Endothelial cell of umbilical vein (primary cell): Measurements from ENCODE around the gene TNFRSF4. TPM values are rescaled to one million over a fixed set of nuclear protein-coding genes. Genes with fewer than 3 reads are reported as not detected.

Source experiments
- BruUV-seq: library from RNA; stranded (reverse); fragments of 400-500 nt; replicated peaks from 2 replicates; lab custom pipeline; 2021; lab: Mats Ljungman, UMichigan
- CTCF ChIA-PET: fragments of 300-600, 350-600 bp; sonication (Branson Sonifier 250); formaldehyde crosslinking; loops from one replicate; lab custom pipeline; 2021; ENCODE audit warnings: antibody characterized with exemption, inconsistent platforms; lab: Charles Lee
- POLR2A ChIA-PET: fragments of 300-600, 350-600 bp; sonication (Branson Sonifier 250); formaldehyde crosslinking; loops from one replicate; lab custom pipeline; 2021; ENCODE audit warnings: antibody characterized with exemption, inconsistent platforms; lab: Charles Lee
- DNase-seq: peaks from one replicate; pipeline ENCODE4 v3.0.0-alpha.2; 2011; ENCODE audit warnings: low read depth, low spot score
- FAIRE-seq: peaks from 2 replicates; lab custom pipeline; 2011; peaks lifted over from hg19 to GRCh38; lab: Jason Lieb, UNC
- H2AFZ ChIP-seq: 2 replicates; pipeline ENCODE4 v1.6.0; 2012; ENCODE audit warnings: low read depth, low read length, control low read depth, inconsistent platforms
- H3K27ac ChIP-seq: 2 replicates; pipeline ENCODE4 v1.5.1; 2011; ENCODE audit warnings: low read depth, mild to moderate bottlenecking, control low read depth, low read length, moderate library complexity; ENCODE audit not compliant: insufficient read depth
- H3K27me3 ChIP-seq, 2 experiments: 2 replicates each; pipeline versions ENCODE4 v1.6.0 to v1.6.1; 2011; ENCODE audit warnings: low read length in 2 of 2, mixed read lengths in 1 of 2; ENCODE audit not compliant: control insufficient read depth in 2 of 2, insufficient read depth in 2 of 2
- H3K36me3 ChIP-seq, 2 experiments: 2 replicates in 1 of 2; 3 replicates in 1 of 2; pipeline ENCODE4 v1.5.1; 2011; ENCODE audit warnings: low read length in 2 of 2, mild to moderate bottlenecking in 1 of 2, moderate library complexity in 1 of 2; ENCODE audit not compliant: control insufficient read depth in 2 of 2, insufficient read depth in 2 of 2; ENCODE audit errors: extremely low read depth in 1 of 2
- H3K4me1 ChIP-seq: 3 replicates; pipeline ENCODE4 v1.5.1; 2011; ENCODE audit warnings: mild to moderate bottlenecking, low read length; ENCODE audit not compliant: control insufficient read depth, insufficient read depth; ENCODE audit errors: extremely low read depth
- H3K4me2 ChIP-seq: 2 replicates; pipeline ENCODE4 v1.6.1; 2011; ENCODE audit warnings: low read length, control low read depth, mixed read lengths; ENCODE audit not compliant: insufficient read depth
- H3K4me3 ChIP-seq, 3 experiments: fragments of 200-600 bp in 1 of 3; sonication (generic), shearing (Covaris generic) in 1 of 3; replicated peaks in 1 of 3; 2 replicates each; pipeline ENCODE4 v1.5.1; 2011 to 2016; ENCODE audit warnings: control low read depth in 3 of 3, low read length in 3 of 3, mild to moderate bottlenecking in 2 of 3, inconsistent platforms in 1 of 3, low read depth in 1 of 3, moderate library complexity in 1 of 3; ENCODE audit not compliant: insufficient read depth in 1 of 3
- H3K79me2 ChIP-seq: 2 replicates; pipeline ENCODE4 v1.6.0; 2012; ENCODE audit warnings: low read length, inconsistent platforms; ENCODE audit not compliant: control insufficient read depth, insufficient read depth
- H3K9ac ChIP-seq: replicated peaks from 2 replicates; pipeline ENCODE3; 2011; ENCODE audit warnings: low read length, control low read depth; ENCODE audit not compliant: insufficient read depth; ENCODE audit errors: extremely low read depth
- H3K9me1 ChIP-seq: replicated peaks from 3 replicates; pipeline ENCODE4 v1.6.0; 2011; ENCODE audit warnings: mild to moderate bottlenecking, low read length; ENCODE audit not compliant: control insufficient read depth, insufficient read depth; ENCODE audit errors: extremely low read depth
- H3K9me3 ChIP-seq: replicated peaks from 2 replicates; pipeline ENCODE4 v1.5.1; 2012; ENCODE audit warnings: low read length, inconsistent platforms; ENCODE audit not compliant: control insufficient read depth, insufficient read depth
- H4K20me1 ChIP-seq: replicated peaks from 2 replicates; pipeline ENCODE3; 2011; ENCODE audit warnings: mild to moderate bottlenecking, low read length; ENCODE audit not compliant: control insufficient read depth, insufficient read depth; ENCODE audit errors: extremely low read depth
- CTCF ChIP-seq, 2 donors: IDR thresholded peaks; 1 replicate in 1 of 2; 2 replicates in 1 of 2; pipeline ENCODE4 v1.5.1; 2011; ENCODE audit warnings: low read length in 2 of 2, mild to moderate bottlenecking in 2 of 2, moderate library complexity in 2 of 2, control low read depth in 1 of 2, inconsistent platforms in 1 of 2, low read depth in 1 of 2; ENCODE audit not compliant: insufficient read depth in 1 of 2; ENCODE audit errors: extremely low read depth in 1 of 2
- EZH2 ChIP-seq: IDR thresholded peaks from 2 replicates; pipeline ENCODE4 v1.6.1; 2012; ENCODE audit warnings: borderline replicate concordance, low read depth, mild to moderate bottlenecking, moderate library complexity, low read length, inconsistent platforms; ENCODE audit not compliant: severe bottlenecking
- FOS ChIP-seq: IDR thresholded peaks from 2 replicates; pipeline ENCODE4 v1.6.1; 2011; ENCODE audit warnings: mild to moderate bottlenecking, low read length, moderate library complexity, borderline replicate concordance; ENCODE audit not compliant: insufficient read depth
- GATA2 ChIP-seq: IDR thresholded peaks from 2 replicates; pipeline ENCODE4 v1.7.0; 2011; ENCODE audit warnings: low read depth, mild to moderate bottlenecking, moderate library complexity, mixed read lengths, low read length; ENCODE audit not compliant: insufficient read length, insufficient read depth
- JUN ChIP-seq: IDR thresholded peaks from 2 replicates; pipeline ENCODE4 v1.6.1; 2011; ENCODE audit warnings: borderline replicate concordance, low read depth; ENCODE audit not compliant: insufficient read length, insufficient read depth
- MAX ChIP-seq: IDR thresholded peaks from 2 replicates; pipeline ENCODE4 v1.6.1; 2011; ENCODE audit not compliant: insufficient read depth, insufficient read length
- MYC ChIP-seq: IDR thresholded peaks from one replicate; pipeline ENCODE4 v1.6.1; 2011; ENCODE audit warnings: mild to moderate bottlenecking, low read depth, low read length
- POLR2A ChIP-seq: IDR thresholded peaks from 2 replicates; pipeline ENCODE4 v1.6.1; 2012; ENCODE audit warnings: low read depth, mild to moderate bottlenecking, control low read depth, low read length
- POLR2AphosphoS5 ChIP-seq: IDR thresholded peaks from 2 replicates; pipeline ENCODE4 v1.6.1; 2012; ENCODE audit warnings: low read depth, mild to moderate bottlenecking, control low read depth, low read length, moderate library complexity; ENCODE audit not compliant: insufficient read depth
- dilution Hi-C: fragments of 300-500 bp; cut with MboI; formaldehyde crosslinking; loops from one replicate; pipeline ENCODE4 v1.15.0; 2019; ENCODE audit warnings: low sequenced_read_pairs; ENCODE audit not compliant: extremely low pct_ligation_motif_present
- intact Hi-C: fragments of 100-400 bp; cut with micrococcal nuclease; formaldehyde crosslinking; loops from one replicate; pipeline ENCODE4 v1.10.0; 2022
- polyA plus RNA-seq, 4 experiments: library from polyadenylated mRNA; depleted of rRNA in 3 of 4; stranded (reverse) in 3 of 4; unstranded in 1 of 4; fragments of >200 nt; gene quantifications; 2 replicates each; pipeline versions ENCODE4 v1.2.1 to v1.2.3, GENCODE V29; 2011 to 2012; ENCODE audit warnings: missing spikeins in 1 of 4
- total RNA-seq: library from RNA; stranded (reverse); gene quantifications from 2 replicates; pipeline ENCODE4 v1.2.3, GENCODE V29; 2021

Gene TNFRSF4
- total and polyA plus RNA-seq, 2 donors (not counting 3 experiments of a cell fraction or from before 2014, with no cell fraction given) = 0.55 to 1.5 TPM

- ChIA-PET POLR2A (no interaction called here), CTCF (interaction anchor here (1.1 kb wide), 1 partner anchor 51 kb away, joined by 3 read pairs; no protein-coding TSS in a partner anchor)
- H3K4me2 ChIP-seq = no peak overlapping the region
- no peaks in the 10 kb centered on the region for H4K20me1 ChIP-seq
- H2AFZ ChIP-seq = no peak overlapping the region
- BruUV-seq = no TSS peak
- no peak for TF ChIP-seq GATA2
- TF ChIP-seq EZH2 = no peak
- no peak for TF ChIP-seq MYC
- TF ChIP-seq FOS = no peak
- TF ChIP-seq MAX = no peak
- no peak for TF ChIP-seq POLR2A
- no peak for TF ChIP-seq CTCF (IDR thresholded peaks at IDR 0.05; ENCODE audit: extremely low read depth in 1 of 2, insufficient read depth in 1 of 2, low read depth in 1 of 2, low read length in 2 of 2)
- TF ChIP-seq JUN = no peak
- no peak for TF ChIP-seq POLR2AphosphoS5
- dilution Hi-C loops = no loop called here
- H3K9me1 ChIP-seq = no peaks in the 10 kb centered on the region
- FAIRE-seq (no peak), DNase-seq (no peak)
- H3K27me3 ChIP-seq = no peaks in the 10 kb centered on the region
- intact Hi-C loops = no loop called here
- H3K9me3 ChIP-seq = no peaks in the 10 kb centered on the region
- H3K36me3 ChIP-seq = no peaks in the 10 kb centered on the region
- H3K79me2 ChIP-seq = no peaks in the 10 kb centered on the region
- H3K4me1 ChIP-seq = no peaks in the 10 kb centered on the region
- no peak overlapping the region for H3K9ac ChIP-seq
- H3K4me3 ChIP-seq = no peak overlapping the region
- H3K27ac ChIP-seq = no peak overlapping the region
These were observed 25.8 kb upstream of the TNFRSF4 start for GRCh38 chr1:1239614-1240347.
